B cell (primary cell): ENCODE data around the gene CDADC1. TPM values are rescaled to one million over a fixed set of nuclear protein-coding genes. Genes with fewer than 3 reads are reported as not detected.

ENCODE experiments used
- ATAC-seq: fragments of 200-7000 bp; cut with Tn5 transposase; one replicate; pipeline ENCODE4 v1.10.0; 2021; ENCODE audit warnings: low read depth, mild to moderate bottlenecking, moderate number of reproducible peaks, moderate library complexity
- CTCF ChIA-PET: fragments of 350-600 bp; sonication (Branson Sonifier 250); formaldehyde crosslinking; loops from one replicate; lab custom pipeline; 2021; ENCODE audit warnings: antibody characterized with exemption, inconsistent platforms; lab: Charles Lee
- POLR2A ChIA-PET: fragments of 350-600 bp; sonication (Branson Sonifier 250); formaldehyde crosslinking; loops from one replicate; lab custom pipeline; 2021; ENCODE audit warnings: antibody characterized with exemption; lab: Charles Lee
- DNase-seq: peaks from one replicate; pipeline ENCODE4 v3.0.0; 2013
- H2AFZ ChIP-seq: 2 replicates; pipeline ENCODE4 v1.6.1; 2012; ENCODE audit warnings: mild to moderate bottlenecking, low read depth, low read length; ENCODE audit not compliant: insufficient read depth, poor library complexity, severe bottlenecking
- H3K27ac ChIP-seq, 2 donors: 1 replicate in 1 of 2; 2 replicates in 1 of 2; pipeline ENCODE4 v1.5.1; 2012 to 2013; ENCODE audit warnings: low read length in 2 of 2, mild to moderate bottlenecking in 2 of 2, moderate library complexity in 1 of 2
- H3K27me3 ChIP-seq, 4 experiments: fragments of 200-600 bp in 1 of 4; sonication (generic) in 1 of 4; replicated peaks in 1 of 4; 1 replicate in 2 of 4; 2 replicates in 2 of 4; pipeline versions ENCODE4 v1.6.1 to v1.7.0; 2013 to 2016; ENCODE audit warnings: low read length in 3 of 4, mild to moderate bottlenecking in 2 of 4, mixed read lengths in 1 of 4, moderate library complexity in 1 of 4; ENCODE audit not compliant: insufficient read depth in 4 of 4, control insufficient read depth in 3 of 4; ENCODE audit errors: control extremely low read depth in 1 of 4
- H3K36me3 ChIP-seq, 2 experiments: replicated peaks in 1 of 2; 1 replicate in 1 of 2; 2 replicates in 1 of 2; pipeline versions ENCODE4 v1.6.1 to v1.7.1; 2013; ENCODE audit warnings: low read length in 1 of 2; ENCODE audit not compliant: insufficient read depth in 2 of 2, control insufficient read depth in 1 of 2; ENCODE audit errors: control extremely low read depth in 1 of 2, extremely low read depth in 1 of 2
- H3K4me1 ChIP-seq, 2 donors: fragments of 200-600 bp in 1 of 2; sonication (generic) in 1 of 2; 1 replicate in 1 of 2; 2 replicates in 1 of 2; pipeline versions ENCODE4 v1.5.1 to v1.6.1; 2013 to 2017; ENCODE audit warnings: low read length in 2 of 2; ENCODE audit not compliant: control insufficient read depth in 2 of 2, insufficient read depth in 2 of 2
- H3K4me2 ChIP-seq: replicated peaks from 2 replicates; pipeline ENCODE3; 2012; ENCODE audit warnings: mild to moderate bottlenecking, low read depth, low read length; ENCODE audit not compliant: poor library complexity, severe bottlenecking
- H3K4me3 ChIP-seq, 5 experiments: fragments of 200-600 bp in 1 of 5; sonication (generic) in 1 of 5; 1 replicate in 3 of 5; 2 replicates in 2 of 5; pipeline versions ENCODE4 v1.5.1 to v1.7.0; 2011 to 2016; ENCODE audit warnings: low read length in 4 of 5, mild to moderate bottlenecking in 4 of 5, low read depth in 2 of 5, control low read depth in 1 of 5, moderate library complexity in 1 of 5; ENCODE audit not compliant: insufficient read depth in 1 of 5; ENCODE audit errors: control extremely low read depth in 1 of 5, extremely low read depth in 1 of 5
- H3K79me2 ChIP-seq: fragments of 200-600 bp; sonication (generic); one replicate; pipeline ENCODE4 v1.6.0; 2016; ENCODE audit warnings: low read length; ENCODE audit not compliant: control insufficient read depth, insufficient read depth
- H3K9ac ChIP-seq: fragments of 200-600 bp; sonication (generic); 2 replicates; pipeline ENCODE4 v1.6.1; 2017; ENCODE audit warnings: mild to moderate bottlenecking, low read length, moderate library complexity
- H3K9me3 ChIP-seq, 3 donors: one replicate each; pipeline versions ENCODE4 v1.6.1 to v1.7.1; 2013; ENCODE audit warnings: low read length in 2 of 3; ENCODE audit not compliant: control insufficient read depth in 2 of 3, insufficient read depth in 1 of 3; ENCODE audit errors: control extremely low read depth in 1 of 3
- H4K20me1 ChIP-seq: 2 replicates; pipeline ENCODE4 v1.6.0; 2012; ENCODE audit warnings: mild to moderate bottlenecking, low read length; ENCODE audit not compliant: insufficient read depth, control insufficient read depth, poor library complexity, severe bottlenecking
- H3K27ac Mint-ChIP-seq: one replicate; pipeline ENCODE4 v1.8.0; 2021; ENCODE audit warnings: mixed read lengths
- H3K27me3 Mint-ChIP-seq: one replicate; pipeline ENCODE4 v1.8.0; 2021; ENCODE audit warnings: mixed read lengths
- H3K4me1 Mint-ChIP-seq: one replicate; pipeline ENCODE4 v1.8.0; 2021; ENCODE audit warnings: mixed read lengths
- H3K4me3 Mint-ChIP-seq: one replicate; pipeline ENCODE4 v1.8.0; 2021; ENCODE audit warnings: mixed read lengths
- H3K9me3 Mint-ChIP-seq: one replicate; pipeline ENCODE4 v1.8.0; 2022; ENCODE audit warnings: mixed read lengths; ENCODE audit not compliant: insufficient read depth
- EZH2 ChIP-seq: IDR thresholded peaks from 2 replicates; pipeline ENCODE4 v1.6.1; 2012; ENCODE audit warnings: borderline replicate concordance, low read depth, mild to moderate bottlenecking, moderate library complexity, low read length; ENCODE audit not compliant: insufficient read depth, poor library complexity, severe bottlenecking
- WGBS: methylation state at CpG from one replicate; pipeline ENCODE4 v1.1.5; 2013; ENCODE audit warnings: missing lambda C conversion rate; ENCODE audit not compliant: insufficient coverage; 5-methylcytosine and 5-hydroxymethylcytosine counted together
- intact Hi-C: fragments of 100-400 bp; cut with micrococcal nuclease; formaldehyde crosslinking; loops from one replicate; pipeline ENCODE4 v1.10.0; 2022
- polyA plus RNA-seq: library from polyadenylated mRNA; depleted of rRNA; stranded (reverse); fragments of >200 nt; gene quantifications from 2 replicates; pipeline ENCODE4 v1.2.3, GENCODE V29; 2012
- total RNA-seq, 2 donors: library from RNA; stranded (reverse); fragments of 120-200 nt in 1 of 2; gene quantifications; 1 replicate in 1 of 2; 2 replicates in 1 of 2; pipeline versions ENCODE4 v1.2.3 to v1.2.4, GENCODE V29; 2013 to 2022
- TF ChIP-seq, protein P1 (sequence below): fragments of 200-600 bp; IDR thresholded peaks from one replicate; pipeline ENCODE4 v1.8.0; 2022; ENCODE audit warnings: antibody characterized with exemption, mild to moderate bottlenecking

The CDADC1 gene
- total and polyA plus RNA-seq, 2 donors (not counting 1 experiment from before 2014, with no cell fraction given) = 3.0 to 14.5 TPM

DNA sequence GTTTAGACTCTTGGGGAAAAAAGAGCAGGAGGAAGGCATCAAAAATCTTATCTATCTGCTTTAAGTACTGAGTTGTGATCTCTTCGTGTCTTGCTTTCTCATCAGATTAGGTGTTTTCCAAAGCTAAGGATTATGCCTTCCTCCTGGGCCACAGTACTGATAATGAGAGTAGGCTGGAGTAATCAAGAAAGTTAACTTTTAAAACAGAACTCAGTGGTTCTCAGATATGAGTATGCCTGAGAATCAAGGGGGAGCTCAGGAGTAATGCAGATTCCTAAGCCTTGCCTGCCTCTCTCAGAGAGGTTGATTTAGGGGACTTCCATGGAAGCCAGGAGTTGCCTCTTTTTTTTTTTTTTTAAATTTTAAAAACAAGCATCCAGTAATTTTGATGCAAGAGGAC is 23.5 kb downstream of the CDADC1 start:
- no peaks in the 10 kb centered on the region for H3K4me1 ChIP-seq
- CTCF ChIA-PET = interaction anchor here (0.8 to 2.2 kb wide), 2 partner anchors 9 to 31 kb away, joined by 3 to 12 read pairs; no protein-coding TSS in a partner anchor
- no peak overlapping the region for H3K4me2 ChIP-seq
- POLR2A ChIA-PET = interaction anchor here (0.6 to 0.7 kb wide), 2 partner anchors 14 to 355 kb away, joined by 3 to 4 read pairs; no protein-coding TSS in a partner anchor
- H3K27me3 ChIP-seq = no peaks in the 10 kb centered on the region
- H3K36me3 ChIP-seq = peaks cover 0 to 3% of the 10 kb centered on the region in 2 experiments
- intact Hi-C loops = no loop called here
- no peak overlapping the region for H3K27ac ChIP-seq
- no peak for TF ChIP-seq EZH2
- TF ChIP-seq, protein P1, sequence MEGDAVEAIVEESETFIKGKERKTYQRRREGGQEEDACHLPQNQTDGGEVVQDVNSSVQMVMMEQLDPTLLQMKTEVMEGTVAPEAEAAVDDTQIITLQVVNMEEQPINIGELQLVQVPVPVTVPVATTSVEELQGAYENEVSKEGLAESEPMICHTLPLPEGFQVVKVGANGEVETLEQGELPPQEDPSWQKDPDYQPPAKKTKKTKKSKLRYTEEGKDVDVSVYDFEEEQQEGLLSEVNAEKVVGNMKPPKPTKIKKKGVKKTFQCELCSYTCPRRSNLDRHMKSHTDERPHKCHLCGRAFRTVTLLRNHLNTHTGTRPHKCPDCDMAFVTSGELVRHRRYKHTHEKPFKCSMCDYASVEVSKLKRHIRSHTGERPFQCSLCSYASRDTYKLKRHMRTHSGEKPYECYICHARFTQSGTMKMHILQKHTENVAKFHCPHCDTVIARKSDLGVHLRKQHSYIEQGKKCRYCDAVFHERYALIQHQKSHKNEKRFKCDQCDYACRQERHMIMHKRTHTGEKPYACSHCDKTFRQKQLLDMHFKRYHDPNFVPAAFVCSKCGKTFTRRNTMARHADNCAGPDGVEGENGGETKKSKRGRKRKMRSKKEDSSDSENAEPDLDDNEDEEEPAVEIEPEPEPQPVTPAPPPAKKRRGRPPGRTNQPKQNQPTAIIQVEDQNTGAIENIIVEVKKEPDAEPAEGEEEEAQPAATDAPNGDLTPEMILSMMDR = no peak
- no peak overlapping the region for H2AFZ ChIP-seq
- H3K79me2 ChIP-seq = no peaks in the 10 kb centered on the region
- H3K9me3 Mint-ChIP-seq = no peaks in the 10 kb centered on the region
- no peak overlapping the region for H3K27ac Mint-ChIP-seq
- no peak for ATAC-seq
- H3K4me3 Mint-ChIP-seq = no peak overlapping the region
- H3K4me1 Mint-ChIP-seq = no peaks in the 10 kb centered on the region
- no peak overlapping the region for H3K4me3 ChIP-seq
- WGBS = no CpG with 5 or more reads among the region's 1 CpG
- H3K27me3 Mint-ChIP-seq = no peaks in the 10 kb centered on the region
- no peak overlapping the region for H3K9ac ChIP-seq
- H4K20me1 ChIP-seq = no peaks in the 10 kb centered on the region
- no peaks in the 10 kb centered on the region for H3K9me3 ChIP-seq
- no peak for DNase-seq

GRCh38 chr13:49272296-49272695 is 24.6 kb downstream of the CDADC1 start:
- ChIA-PET CTCF (interaction anchor here (2.2 kb wide), 1 partner anchor 8 kb away, joined by 12 read pairs; no protein-coding TSS in a partner anchor), POLR2A (no interaction called here)
- Histone ChIP-seq H3K79me2 (no peaks in the 10 kb centered on the region), H3K9me3 (no peaks in the 10 kb centered on the region), H3K4me3 (no peak overlapping the region), H3K27ac (no peak overlapping the region), H3K4me1 (no peaks in the 10 kb centered on the region), H3K36me3 (peaks cover 0 to 2% of the 10 kb centered on the region in 2 experiments), H2AFZ (no peak overlapping the region), H3K9ac (no peak overlapping the region), H3K27me3 (no peaks in the 10 kb centered on the region), H3K4me2 (no peak overlapping the region), H4K20me1 (no peaks in the 10 kb centered on the region)
- no CpG with 5 or more reads among the region's 2 CpGs for WGBS
- H3K9me3 Mint-ChIP-seq = no peaks in the 10 kb centered on the region
- no peak overlapping the region for H3K27ac Mint-ChIP-seq
- no peaks in the 10 kb centered on the region for H3K27me3 Mint-ChIP-seq
- intact Hi-C loops = no loop called here
- no peak for ATAC-seq
- no peak for DNase-seq
- no peak for TF ChIP-seq EZH2
- H3K4me3 Mint-ChIP-seq = no peak overlapping the region
- H3K4me1 Mint-ChIP-seq = no peaks in the 10 kb centered on the region
